ENCODE data around the gene SPATA3. TPM values are rescaled to one million over a fixed set of nuclear protein-coding genes. Genes with fewer than 3 reads are reported as not detected.
A peak's percentile ranks its signal among the peaks of the same experiment; 100 is the strongest.

SPATA3 gene
- total RNA-seq, 1 donor from 2014 or later: not detected

DNA sequence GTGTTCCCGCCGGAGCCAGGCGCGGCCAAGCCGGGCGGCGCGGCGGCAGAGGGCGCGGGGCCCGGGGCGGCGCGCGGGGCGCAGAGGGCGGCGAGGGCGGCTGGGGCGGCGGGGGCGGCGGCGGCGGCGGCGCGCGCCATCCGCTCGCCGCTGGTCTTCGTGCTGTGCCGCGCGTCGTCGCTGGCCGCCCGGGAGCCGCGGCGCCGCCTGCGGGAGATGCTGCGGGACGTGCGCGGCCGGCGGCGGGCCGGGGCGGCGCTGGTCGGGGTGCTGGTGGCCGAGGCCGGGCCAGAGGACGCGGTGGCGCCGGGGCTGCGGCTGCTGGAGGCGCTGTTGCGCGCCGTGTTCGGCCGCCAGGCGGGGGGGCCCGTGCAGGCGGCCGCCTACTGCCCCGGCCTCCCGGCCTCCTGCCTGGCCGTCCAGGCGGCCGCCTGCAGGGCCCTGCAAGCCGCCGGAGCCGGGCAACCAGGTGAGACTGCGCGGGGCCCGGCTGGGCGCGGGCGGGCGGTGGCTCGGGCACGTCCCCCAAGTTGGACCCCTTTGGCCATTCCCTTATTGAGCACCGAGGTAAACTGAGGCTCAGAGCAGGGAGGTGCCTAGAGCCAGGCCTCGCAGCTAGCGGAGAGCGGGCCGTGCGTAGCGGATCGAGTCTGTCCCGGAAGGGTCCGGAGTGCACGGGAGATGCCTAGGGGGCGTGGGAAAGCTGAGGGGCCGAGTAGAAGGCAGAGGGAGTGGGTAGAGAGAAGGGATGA, 42.0 kb downstream of the SPATA3 start:
- peaks cover 2% of the 10 kb centered on the region for H3K36me3 Mint-ChIP-seq
- peak overlapping the region; percentile 56 for H3K4me3 Mint-ChIP-seq
- no peak overlapping the region for H3K27ac Mint-ChIP-seq
- H3K4me1 Mint-ChIP-seq: peaks cover 11% of the 10 kb centered on the region
- no peaks in the 10 kb centered on the region for H3K9me3 Mint-ChIP-seq
- no peak for DNase-seq (ENCODE audit: low spot score in 2 of 2, unreplicated experiment in 2 of 2)
- H3K27me3 Mint-ChIP-seq (ENCODE audit: low read depth): peaks cover 74% of the 10 kb centered on the region
- TF ChIP-seq, protein P1, sequence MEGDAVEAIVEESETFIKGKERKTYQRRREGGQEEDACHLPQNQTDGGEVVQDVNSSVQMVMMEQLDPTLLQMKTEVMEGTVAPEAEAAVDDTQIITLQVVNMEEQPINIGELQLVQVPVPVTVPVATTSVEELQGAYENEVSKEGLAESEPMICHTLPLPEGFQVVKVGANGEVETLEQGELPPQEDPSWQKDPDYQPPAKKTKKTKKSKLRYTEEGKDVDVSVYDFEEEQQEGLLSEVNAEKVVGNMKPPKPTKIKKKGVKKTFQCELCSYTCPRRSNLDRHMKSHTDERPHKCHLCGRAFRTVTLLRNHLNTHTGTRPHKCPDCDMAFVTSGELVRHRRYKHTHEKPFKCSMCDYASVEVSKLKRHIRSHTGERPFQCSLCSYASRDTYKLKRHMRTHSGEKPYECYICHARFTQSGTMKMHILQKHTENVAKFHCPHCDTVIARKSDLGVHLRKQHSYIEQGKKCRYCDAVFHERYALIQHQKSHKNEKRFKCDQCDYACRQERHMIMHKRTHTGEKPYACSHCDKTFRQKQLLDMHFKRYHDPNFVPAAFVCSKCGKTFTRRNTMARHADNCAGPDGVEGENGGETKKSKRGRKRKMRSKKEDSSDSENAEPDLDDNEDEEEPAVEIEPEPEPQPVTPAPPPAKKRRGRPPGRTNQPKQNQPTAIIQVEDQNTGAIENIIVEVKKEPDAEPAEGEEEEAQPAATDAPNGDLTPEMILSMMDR (IDR thresholded peaks at IDR 0.05; ENCODE audit: unreplicated experiment): no peak

DNA sequence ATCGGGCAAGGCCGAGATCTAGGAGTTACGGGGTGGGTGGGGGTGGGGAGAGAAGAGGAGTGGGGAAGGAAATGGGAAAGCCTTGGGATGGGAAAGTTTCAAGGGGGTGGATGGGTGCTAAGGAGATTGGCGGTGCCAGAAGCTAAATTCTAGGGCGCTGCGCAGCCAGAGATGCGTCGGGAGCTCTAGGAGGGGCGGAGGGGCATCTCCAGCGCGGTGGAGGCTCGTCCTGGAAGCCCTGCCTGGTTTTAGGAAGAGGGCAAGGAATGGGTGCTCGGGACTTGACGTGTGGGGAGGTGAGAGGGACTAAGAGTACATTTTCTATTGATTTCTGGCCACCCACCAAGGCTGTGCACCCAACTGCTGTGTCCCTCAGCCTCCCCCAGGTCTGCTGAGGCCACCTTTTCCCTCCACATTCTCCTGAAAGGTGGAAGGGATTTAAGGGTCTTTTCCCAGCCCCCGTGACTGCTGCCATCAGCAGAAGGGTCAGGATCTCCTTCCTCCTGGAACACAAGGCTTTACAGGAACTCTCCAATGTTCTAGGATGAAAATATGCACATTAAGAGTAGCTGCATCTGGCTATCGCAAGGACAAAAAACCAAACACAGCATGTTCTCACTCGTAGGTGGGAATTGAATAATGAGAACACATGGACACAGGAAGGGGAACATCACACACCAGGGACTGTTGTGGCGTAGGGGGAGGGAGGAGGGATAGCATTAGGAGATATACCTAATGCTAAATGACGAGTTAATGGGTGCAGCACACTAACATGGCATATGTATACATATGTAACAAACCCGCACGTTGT, 42.8 kb downstream of the SPATA3 start:
- TF ChIP-seq, protein P1 (IDR thresholded peaks at IDR 0.05; ENCODE audit: unreplicated experiment): no peak
- Mint-ChIP-seq H3K4me1 (peaks cover 11% of the 10 kb centered on the region), H3K27me3 (ENCODE audit: low read depth) (peaks cover 75% of the 10 kb centered on the region), H3K36me3 (peaks cover 2% of the 10 kb centered on the region), H3K4me3 (peak overlapping the region; percentile 56), H3K27ac (no peak overlapping the region), H3K9me3 (no peaks in the 10 kb centered on the region)
- no peak for DNase-seq (ENCODE audit: low spot score in 2 of 2, unreplicated experiment in 2 of 2)

DNA sequence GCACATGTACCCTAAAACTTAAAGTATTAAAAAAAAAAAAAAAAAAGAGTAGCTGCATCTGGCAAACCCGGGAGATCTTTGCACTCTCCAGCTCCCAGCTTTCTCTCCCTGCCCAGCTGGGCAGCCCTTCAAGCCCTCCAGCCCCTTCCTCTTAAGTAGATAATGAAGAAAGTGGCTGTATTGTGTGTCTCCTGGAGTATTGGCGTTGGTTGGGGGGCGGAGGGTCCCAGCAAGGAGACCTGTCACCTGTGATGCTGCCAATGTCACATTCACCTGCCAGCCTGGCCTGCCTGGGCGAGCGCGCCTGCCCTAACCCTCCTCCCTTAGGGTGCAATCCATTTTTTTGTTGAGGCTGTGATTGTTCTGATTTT, 43.4 kb downstream of the SPATA3 start:
- TF ChIP-seq, protein P1 (IDR thresholded peaks at IDR 0.05; ENCODE audit: unreplicated experiment): no peak
- Mint-ChIP-seq H3K9me3 (no peaks in the 10 kb centered on the region), H3K4me1 (peaks cover 5% of the 10 kb centered on the region), H3K36me3 (peaks cover 2% of the 10 kb centered on the region), H3K27ac (no peak overlapping the region), H3K27me3 (ENCODE audit: low read depth) (peaks cover 75% of the 10 kb centered on the region), H3K4me3 (no peak overlapping the region)
- no peak for DNase-seq (ENCODE audit: low spot score in 2 of 2, unreplicated experiment in 2 of 2)

DNA sequence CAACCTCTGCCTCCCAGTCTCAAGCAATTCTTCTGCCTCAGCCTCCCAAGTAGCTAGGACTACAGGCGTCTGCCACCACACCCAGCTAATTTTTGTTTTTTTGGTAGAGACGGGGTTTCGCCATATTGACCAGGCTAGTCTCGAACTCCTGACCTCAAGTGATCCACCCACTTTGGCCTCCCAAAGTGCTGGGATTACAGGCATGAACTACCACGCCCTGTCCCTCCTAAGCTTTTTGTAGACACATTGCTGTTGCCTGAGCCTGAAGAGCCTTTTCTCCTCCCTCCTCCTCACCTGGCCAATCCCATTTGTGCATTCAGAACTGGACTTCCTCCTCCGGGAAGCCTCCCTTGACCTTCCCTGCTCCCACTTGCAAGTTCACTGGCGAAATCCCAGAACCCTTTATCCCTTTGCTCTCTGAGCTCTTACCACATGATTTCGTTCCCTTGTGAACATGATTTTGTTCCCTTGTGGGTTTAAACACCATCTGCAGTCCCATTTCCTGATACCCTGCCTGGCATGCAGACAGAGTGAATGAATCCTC, 44.0 kb downstream of the SPATA3 start:
- Mint-ChIP-seq H3K27me3 (ENCODE audit: low read depth) (peaks cover 75% of the 10 kb centered on the region), H3K9me3 (no peaks in the 10 kb centered on the region), H3K36me3 (peaks cover 2% of the 10 kb centered on the region), H3K27ac (no peak overlapping the region), H3K4me1 (peaks cover 2% of the 10 kb centered on the region), H3K4me3 (no peak overlapping the region)
- no peak for DNase-seq (ENCODE audit: low spot score in 2 of 2, unreplicated experiment in 2 of 2)
- TF ChIP-seq, protein P1 (IDR thresholded peaks at IDR 0.05; ENCODE audit: unreplicated experiment): no peak

DNA sequence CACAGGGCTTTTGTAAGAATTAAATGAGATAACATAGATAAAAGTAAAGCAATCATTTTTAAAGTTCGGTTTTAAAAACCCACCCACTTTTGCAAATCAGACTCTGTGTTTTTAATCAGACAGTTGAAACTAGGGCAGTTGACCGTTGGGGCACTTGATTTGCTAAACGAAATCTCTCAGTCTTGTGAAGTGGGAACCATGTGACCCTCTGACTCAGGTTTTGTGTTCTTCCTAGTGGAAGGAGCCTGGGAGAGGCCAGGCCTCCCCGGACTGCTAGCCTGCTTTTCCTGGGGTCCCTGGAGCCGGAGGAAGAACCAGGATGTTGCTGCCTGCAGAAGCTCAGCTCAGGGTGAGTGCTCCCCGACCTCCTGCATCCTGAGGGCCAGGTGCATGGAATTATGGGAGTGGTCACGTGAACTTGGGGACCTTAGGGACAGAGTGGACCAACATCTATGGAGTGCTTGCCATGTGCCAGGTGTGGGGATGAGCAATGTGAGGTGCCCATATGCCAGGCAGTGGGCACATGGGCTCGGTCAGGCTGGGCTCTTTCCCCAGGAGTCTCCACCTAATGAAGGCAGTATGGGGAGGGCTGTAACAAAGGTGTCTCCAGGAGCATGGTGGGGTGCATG, 45.3 kb downstream of the SPATA3 start:
- H3K9me3 Mint-ChIP-seq: no peaks in the 10 kb centered on the region
- no peak for DNase-seq (ENCODE audit: low spot score in 2 of 2, unreplicated experiment in 2 of 2)
- H3K36me3 Mint-ChIP-seq: peaks cover 2% of the 10 kb centered on the region
- TF ChIP-seq, protein P1 (IDR thresholded peaks at IDR 0.05; ENCODE audit: unreplicated experiment): no peak
- no peak overlapping the region for H3K4me3 Mint-ChIP-seq
- no peak overlapping the region for H3K27ac Mint-ChIP-seq
- H3K27me3 Mint-ChIP-seq (ENCODE audit: low read depth): peaks cover 63% of the 10 kb centered on the region
- peaks cover 2% of the 10 kb centered on the region for H3K4me1 Mint-ChIP-seq

Data from mesothelial cell of epicardium (in vitro differentiated cells).